B cell (primary cell): ENCODE results near the gene IGFLR1. TPM values are rescaled to one million over a fixed set of nuclear protein-coding genes. Genes with fewer than 3 reads are reported as not detected.

Experiments
- ATAC-seq: fragments of 200-7000 bp; cut with Tn5 transposase; one replicate; pipeline ENCODE4 v1.10.0; 2021; ENCODE audit warnings: low read depth, mild to moderate bottlenecking, moderate number of reproducible peaks, moderate library complexity
- CTCF ChIA-PET: fragments of 350-600 bp; sonication (Branson Sonifier 250); formaldehyde crosslinking; loops from one replicate; lab custom pipeline; 2021; ENCODE audit warnings: antibody characterized with exemption, inconsistent platforms; lab: Charles Lee
- POLR2A ChIA-PET: fragments of 350-600 bp; sonication (Branson Sonifier 250); formaldehyde crosslinking; loops from one replicate; lab custom pipeline; 2021; ENCODE audit warnings: antibody characterized with exemption; lab: Charles Lee
- DNase-seq: peaks from one replicate; pipeline ENCODE4 v3.0.0; 2013
- H2AFZ ChIP-seq: 2 replicates; pipeline ENCODE4 v1.6.1; 2012; ENCODE audit warnings: mild to moderate bottlenecking, low read depth, low read length; ENCODE audit not compliant: insufficient read depth, poor library complexity, severe bottlenecking
- H3K27ac ChIP-seq, 2 donors: 1 replicate in 1 of 2; 2 replicates in 1 of 2; pipeline ENCODE4 v1.5.1; 2012 to 2013; ENCODE audit warnings: low read length in 2 of 2, mild to moderate bottlenecking in 2 of 2, moderate library complexity in 1 of 2
- H3K27me3 ChIP-seq, 4 experiments: fragments of 200-600 bp in 1 of 4; sonication (generic) in 1 of 4; replicated peaks in 1 of 4; 1 replicate in 2 of 4; 2 replicates in 2 of 4; pipeline versions ENCODE4 v1.6.1 to v1.7.0; 2013 to 2016; ENCODE audit warnings: low read length in 3 of 4, mild to moderate bottlenecking in 2 of 4, mixed read lengths in 1 of 4, moderate library complexity in 1 of 4; ENCODE audit not compliant: insufficient read depth in 4 of 4, control insufficient read depth in 3 of 4; ENCODE audit errors: control extremely low read depth in 1 of 4
- H3K36me3 ChIP-seq, 2 experiments: replicated peaks in 1 of 2; 1 replicate in 1 of 2; 2 replicates in 1 of 2; pipeline versions ENCODE4 v1.6.1 to v1.7.1; 2013; ENCODE audit warnings: low read length in 1 of 2; ENCODE audit not compliant: insufficient read depth in 2 of 2, control insufficient read depth in 1 of 2; ENCODE audit errors: control extremely low read depth in 1 of 2, extremely low read depth in 1 of 2
- H3K4me1 ChIP-seq, 2 donors: fragments of 200-600 bp in 1 of 2; sonication (generic) in 1 of 2; 1 replicate in 1 of 2; 2 replicates in 1 of 2; pipeline versions ENCODE4 v1.5.1 to v1.6.1; 2013 to 2017; ENCODE audit warnings: low read length in 2 of 2; ENCODE audit not compliant: control insufficient read depth in 2 of 2, insufficient read depth in 2 of 2
- H3K4me2 ChIP-seq: replicated peaks from 2 replicates; pipeline ENCODE3; 2012; ENCODE audit warnings: mild to moderate bottlenecking, low read depth, low read length; ENCODE audit not compliant: poor library complexity, severe bottlenecking
- H3K4me3 ChIP-seq, 5 experiments: fragments of 200-600 bp in 1 of 5; sonication (generic) in 1 of 5; 1 replicate in 3 of 5; 2 replicates in 2 of 5; pipeline versions ENCODE4 v1.5.1 to v1.7.0; 2011 to 2016; ENCODE audit warnings: low read length in 4 of 5, mild to moderate bottlenecking in 4 of 5, low read depth in 2 of 5, control low read depth in 1 of 5, moderate library complexity in 1 of 5; ENCODE audit not compliant: insufficient read depth in 1 of 5; ENCODE audit errors: control extremely low read depth in 1 of 5, extremely low read depth in 1 of 5
- H3K79me2 ChIP-seq: fragments of 200-600 bp; sonication (generic); one replicate; pipeline ENCODE4 v1.6.0; 2016; ENCODE audit warnings: low read length; ENCODE audit not compliant: control insufficient read depth, insufficient read depth
- H3K9ac ChIP-seq: fragments of 200-600 bp; sonication (generic); 2 replicates; pipeline ENCODE4 v1.6.1; 2017; ENCODE audit warnings: mild to moderate bottlenecking, low read length, moderate library complexity
- H3K9me3 ChIP-seq, 3 donors: one replicate each; pipeline versions ENCODE4 v1.6.1 to v1.7.1; 2013; ENCODE audit warnings: low read length in 2 of 3; ENCODE audit not compliant: control insufficient read depth in 2 of 3, insufficient read depth in 1 of 3; ENCODE audit errors: control extremely low read depth in 1 of 3
- H4K20me1 ChIP-seq: 2 replicates; pipeline ENCODE4 v1.6.0; 2012; ENCODE audit warnings: mild to moderate bottlenecking, low read length; ENCODE audit not compliant: insufficient read depth, control insufficient read depth, poor library complexity, severe bottlenecking
- H3K27ac Mint-ChIP-seq: one replicate; pipeline ENCODE4 v1.8.0; 2021; ENCODE audit warnings: mixed read lengths
- H3K27me3 Mint-ChIP-seq: one replicate; pipeline ENCODE4 v1.8.0; 2021; ENCODE audit warnings: mixed read lengths
- H3K4me1 Mint-ChIP-seq: one replicate; pipeline ENCODE4 v1.8.0; 2021; ENCODE audit warnings: mixed read lengths
- H3K4me3 Mint-ChIP-seq: one replicate; pipeline ENCODE4 v1.8.0; 2021; ENCODE audit warnings: mixed read lengths
- H3K9me3 Mint-ChIP-seq: one replicate; pipeline ENCODE4 v1.8.0; 2022; ENCODE audit warnings: mixed read lengths; ENCODE audit not compliant: insufficient read depth
- EZH2 ChIP-seq: IDR thresholded peaks from 2 replicates; pipeline ENCODE4 v1.6.1; 2012; ENCODE audit warnings: borderline replicate concordance, low read depth, mild to moderate bottlenecking, moderate library complexity, low read length; ENCODE audit not compliant: insufficient read depth, poor library complexity, severe bottlenecking
- WGBS: methylation state at CpG from one replicate; pipeline ENCODE4 v1.1.5; 2013; ENCODE audit warnings: missing lambda C conversion rate; ENCODE audit not compliant: insufficient coverage; 5-methylcytosine and 5-hydroxymethylcytosine counted together
- intact Hi-C: fragments of 100-400 bp; cut with micrococcal nuclease; formaldehyde crosslinking; loops from one replicate; pipeline ENCODE4 v1.10.0; 2022
- polyA plus RNA-seq: library from polyadenylated mRNA; depleted of rRNA; stranded (reverse); fragments of >200 nt; gene quantifications from 2 replicates; pipeline ENCODE4 v1.2.3, GENCODE V29; 2012
- total RNA-seq, 2 donors: library from RNA; stranded (reverse); fragments of 120-200 nt in 1 of 2; gene quantifications; 1 replicate in 1 of 2; 2 replicates in 1 of 2; pipeline versions ENCODE4 v1.2.3 to v1.2.4, GENCODE V29; 2013 to 2022
- TF ChIP-seq, protein P1 (sequence below): fragments of 200-600 bp; IDR thresholded peaks from one replicate; pipeline ENCODE4 v1.8.0; 2022; ENCODE audit warnings: antibody characterized with exemption, mild to moderate bottlenecking

Gene IGFLR1
- total and polyA plus RNA-seq, 2 donors (not counting 1 experiment from before 2014, with no cell fraction given) = 130 to 245 TPM

DNA sequence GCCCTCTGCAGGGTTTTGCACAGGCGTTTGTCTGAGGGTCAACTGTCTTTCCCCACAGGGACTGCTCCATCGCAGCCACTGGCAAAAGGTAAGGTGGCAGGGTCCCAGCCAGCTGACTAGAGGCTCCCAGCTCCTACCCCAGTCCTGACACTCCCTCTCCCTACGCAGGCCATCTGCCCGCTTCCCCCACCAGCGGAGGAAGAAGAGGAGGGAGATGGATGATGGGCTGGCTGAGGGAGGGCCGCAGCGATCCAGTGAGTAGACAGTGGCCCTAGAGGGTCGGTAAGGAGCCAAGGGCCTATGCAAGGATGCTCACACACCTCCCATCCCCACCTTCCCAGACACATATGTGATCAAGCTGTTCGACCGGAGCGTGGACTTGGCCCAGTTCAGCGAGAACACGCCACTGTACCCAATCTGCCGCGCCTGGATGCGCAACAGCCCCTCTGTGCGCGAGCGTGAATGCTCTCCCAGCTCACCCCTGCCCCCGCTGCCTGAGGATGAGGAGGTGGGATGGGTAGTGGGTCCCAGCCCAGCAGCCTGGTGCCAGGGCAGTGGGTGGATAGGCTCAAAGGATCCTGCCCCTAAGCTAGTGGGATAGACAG lies 10.6 kb upstream of the IGFLR1 start:
- Histone ChIP-seq H2AFZ (no peak overlapping the region), H3K4me3 (no peak overlapping the region), H3K27ac (no peak overlapping the region), H3K36me3 (peaks cover 0 to 20% of the 10 kb centered on the region in 2 experiments), H3K9ac (no peak overlapping the region), H4K20me1 (peaks cover 4% of the 10 kb centered on the region), H3K4me2 (no peak overlapping the region), H3K4me1 (peaks cover 33 to 36% of the 10 kb centered on the region in 2 donors), H3K27me3 (peaks cover 0 to 26% (median 10%) of the 10 kb centered on the region in 4 experiments), H3K79me2 (peaks cover 22% of the 10 kb centered on the region), H3K9me3 (peaks cover 0 to 10% (median 0%) of the 10 kb centered on the region in 3 donors)
- Mint-ChIP-seq H3K4me3 (no peak overlapping the region), H3K27me3 (peaks cover 17% of the 10 kb centered on the region), H3K4me1 (peaks cover 41% of the 10 kb centered on the region), H3K9me3 (no peaks in the 10 kb centered on the region), H3K27ac (no peak overlapping the region)
- intact Hi-C loops = no loop called here
- WGBS = 97% methylated on average over 13 of the region's 20 CpGs
- ATAC-seq (no peak), DNase-seq (no peak)
- ChIA-PET CTCF (interaction anchor here (0.5 to 2.3 kb wide), 2 partner anchors 10 to 58 kb away, joined by 3 to 6 read pairs; no protein-coding TSS in a partner anchor), POLR2A (interaction anchor here (0.6 to 1.1 kb wide), 2 partner anchors 12 to 590 kb away, joined by 3 to 4 read pairs; no protein-coding TSS in a partner anchor)
- TF ChIP-seq, protein P1, sequence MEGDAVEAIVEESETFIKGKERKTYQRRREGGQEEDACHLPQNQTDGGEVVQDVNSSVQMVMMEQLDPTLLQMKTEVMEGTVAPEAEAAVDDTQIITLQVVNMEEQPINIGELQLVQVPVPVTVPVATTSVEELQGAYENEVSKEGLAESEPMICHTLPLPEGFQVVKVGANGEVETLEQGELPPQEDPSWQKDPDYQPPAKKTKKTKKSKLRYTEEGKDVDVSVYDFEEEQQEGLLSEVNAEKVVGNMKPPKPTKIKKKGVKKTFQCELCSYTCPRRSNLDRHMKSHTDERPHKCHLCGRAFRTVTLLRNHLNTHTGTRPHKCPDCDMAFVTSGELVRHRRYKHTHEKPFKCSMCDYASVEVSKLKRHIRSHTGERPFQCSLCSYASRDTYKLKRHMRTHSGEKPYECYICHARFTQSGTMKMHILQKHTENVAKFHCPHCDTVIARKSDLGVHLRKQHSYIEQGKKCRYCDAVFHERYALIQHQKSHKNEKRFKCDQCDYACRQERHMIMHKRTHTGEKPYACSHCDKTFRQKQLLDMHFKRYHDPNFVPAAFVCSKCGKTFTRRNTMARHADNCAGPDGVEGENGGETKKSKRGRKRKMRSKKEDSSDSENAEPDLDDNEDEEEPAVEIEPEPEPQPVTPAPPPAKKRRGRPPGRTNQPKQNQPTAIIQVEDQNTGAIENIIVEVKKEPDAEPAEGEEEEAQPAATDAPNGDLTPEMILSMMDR = no peak
- TF ChIP-seq EZH2 = no peak
